ENCODE measurements around the gene CASZ1.

CASZ1 gene

DNA sequence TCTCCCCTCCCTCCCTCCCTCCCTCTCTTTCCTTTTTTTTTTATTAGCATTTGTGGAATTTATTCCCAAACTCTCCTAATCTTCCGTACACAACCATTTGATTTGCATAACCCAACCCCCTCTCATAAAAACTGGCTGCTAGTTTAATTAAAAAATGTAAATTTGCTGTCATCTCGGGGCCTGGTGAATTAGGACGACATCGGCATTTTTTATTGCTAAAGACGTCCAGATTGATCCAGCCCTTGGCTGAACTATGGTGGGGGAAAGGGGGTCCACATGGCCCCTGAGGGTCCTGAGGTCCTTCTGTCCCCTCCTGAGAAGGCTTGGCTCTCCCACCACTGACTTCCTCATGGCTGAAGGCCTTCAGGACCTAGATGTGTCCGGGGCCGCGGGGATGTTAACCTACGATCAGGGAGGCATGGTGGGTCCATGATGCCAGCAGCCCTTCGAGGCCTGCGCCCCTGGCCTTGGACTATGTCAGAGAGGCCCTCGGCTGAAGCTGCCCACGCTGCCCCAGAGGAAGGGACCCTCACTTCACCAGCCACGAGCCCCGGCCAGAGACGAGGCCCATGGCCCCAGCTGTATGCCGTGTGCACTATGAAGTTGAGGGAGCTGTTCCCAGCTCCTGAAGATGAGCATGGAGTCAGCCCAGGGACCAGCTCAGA is 105.2 kb downstream of the CASZ1 start:
- Mint-ChIP-seq H3K27ac (ENCODE audit: low read depth) (no peak overlapping the region), H3K36me3 (ENCODE audit: insufficient read depth) (peaks cover 11% of the 10 kb centered on the region), H3K4me1 (peaks cover 49% of the 10 kb centered on the region), H3K27me3 (no peaks in the 10 kb centered on the region), H3K9me3 (no peaks in the 10 kb centered on the region), H3K4me3 (no peak overlapping the region)
- ATAC-seq (replicated peaks; ENCODE audit: extremely low read depth, poor library complexity, severe bottlenecking) (no peak), DNase-seq (ENCODE audit: low spot score in 2 of 2) (no peak)

DNA sequence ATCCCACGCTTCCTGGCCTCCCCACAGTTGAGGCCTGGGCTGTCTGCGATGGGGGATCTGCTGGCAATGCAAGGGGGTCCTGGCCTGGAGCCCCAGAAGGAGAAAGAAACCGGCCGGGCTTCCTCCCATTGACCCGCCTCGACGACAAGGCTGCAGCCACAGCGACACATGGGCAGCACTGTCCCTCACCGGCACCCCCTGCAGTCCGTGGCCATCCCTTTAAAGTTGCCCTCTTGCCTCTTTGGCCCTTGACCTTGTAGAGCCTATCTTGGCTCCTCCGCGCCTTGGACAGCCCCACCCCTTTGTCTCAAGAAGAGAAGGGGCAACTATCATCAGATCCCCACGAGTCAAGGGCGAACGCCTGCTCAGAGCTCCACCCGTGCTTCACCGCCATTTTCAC is 106.0 kb downstream of the CASZ1 start:
- peaks cover 46% of the 10 kb centered on the region for H3K4me1 Mint-ChIP-seq
- peaks cover 11% of the 10 kb centered on the region for H3K36me3 Mint-ChIP-seq (ENCODE audit: insufficient read depth)
- no peak overlapping the region for H3K27ac Mint-ChIP-seq (ENCODE audit: low read depth)
- no peak overlapping the region for H3K4me3 Mint-ChIP-seq
- DNase-seq (ENCODE audit: low spot score in 2 of 2) (no peak), ATAC-seq (replicated peaks; ENCODE audit: extremely low read depth, poor library complexity, severe bottlenecking) (no peak)
- no peaks in the 10 kb centered on the region for H3K27me3 Mint-ChIP-seq
- no peaks in the 10 kb centered on the region for H3K9me3 Mint-ChIP-seq

DNA sequence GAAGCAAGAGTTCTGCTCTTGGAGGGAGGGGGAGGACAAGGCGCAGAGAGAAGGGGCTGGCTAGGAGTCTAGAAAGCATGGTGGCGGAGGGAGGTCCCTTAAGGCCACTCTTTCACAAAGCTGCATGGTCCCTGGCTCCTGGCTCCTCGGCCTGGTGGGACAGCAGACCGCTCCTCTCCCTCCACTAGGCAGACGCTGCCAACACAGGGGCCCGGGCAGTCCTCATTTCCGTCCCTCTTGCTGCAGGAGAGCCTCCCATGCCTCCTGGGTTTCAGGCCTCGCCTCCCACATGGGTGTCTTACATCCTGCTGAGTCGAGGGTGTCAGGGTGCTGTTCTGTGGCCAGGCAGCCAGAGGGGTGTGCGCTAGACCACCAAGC is 108.0 kb downstream of the CASZ1 start:
- Mint-ChIP-seq H3K27me3 (no peaks in the 10 kb centered on the region), H3K36me3 (ENCODE audit: insufficient read depth) (peaks cover 13% of the 10 kb centered on the region), H3K4me1 (peaks cover 46% of the 10 kb centered on the region), H3K4me3 (no peak overlapping the region), H3K27ac (ENCODE audit: low read depth) (no peak overlapping the region), H3K9me3 (no peaks in the 10 kb centered on the region)
- DNase-seq (ENCODE audit: low spot score in 2 of 2) (no peak), ATAC-seq (replicated peaks; ENCODE audit: extremely low read depth, poor library complexity, severe bottlenecking) (no peak)

DNA sequence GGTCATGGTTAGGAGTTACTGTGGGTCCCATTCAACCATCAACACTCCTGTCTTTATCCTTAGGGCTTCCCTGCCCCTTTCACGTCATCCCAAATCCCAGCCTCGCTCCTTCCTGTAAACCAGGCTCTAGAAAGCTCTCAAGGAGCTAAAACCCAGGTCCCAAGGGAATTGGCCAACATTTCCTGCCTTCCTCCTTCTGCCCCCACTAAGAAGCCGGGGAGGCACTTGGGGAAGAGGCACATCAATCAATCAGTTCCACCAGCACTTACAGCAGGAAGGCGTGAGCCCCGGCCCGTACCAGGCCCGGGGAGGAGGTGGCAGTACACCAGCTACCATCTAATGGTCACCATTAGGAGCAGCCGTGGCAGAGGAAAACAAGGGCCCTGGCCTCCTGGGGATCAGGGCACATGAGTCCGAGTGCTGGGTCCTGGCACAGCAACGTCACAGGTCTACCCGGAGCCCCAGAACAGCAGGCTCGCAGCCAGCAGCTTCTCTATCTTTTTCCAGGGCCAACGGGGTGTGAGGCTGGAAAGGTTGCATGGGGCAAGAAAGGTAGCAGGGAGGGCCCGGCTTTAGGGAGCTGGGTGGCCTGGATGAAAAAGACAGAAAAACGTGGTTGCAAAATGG is 108.6 kb downstream of the CASZ1 start:
- Mint-ChIP-seq H3K36me3 (ENCODE audit: insufficient read depth) (peaks cover 13% of the 10 kb centered on the region), H3K4me3 (no peak overlapping the region), H3K27ac (ENCODE audit: low read depth) (no peak overlapping the region), H3K9me3 (no peaks in the 10 kb centered on the region), H3K27me3 (no peaks in the 10 kb centered on the region), H3K4me1 (peaks cover 46% of the 10 kb centered on the region)
- no peak for DNase-seq (ENCODE audit: low spot score in 2 of 2)
- no peak for ATAC-seq (replicated peaks; ENCODE audit: extremely low read depth, poor library complexity, severe bottlenecking)

DNA sequence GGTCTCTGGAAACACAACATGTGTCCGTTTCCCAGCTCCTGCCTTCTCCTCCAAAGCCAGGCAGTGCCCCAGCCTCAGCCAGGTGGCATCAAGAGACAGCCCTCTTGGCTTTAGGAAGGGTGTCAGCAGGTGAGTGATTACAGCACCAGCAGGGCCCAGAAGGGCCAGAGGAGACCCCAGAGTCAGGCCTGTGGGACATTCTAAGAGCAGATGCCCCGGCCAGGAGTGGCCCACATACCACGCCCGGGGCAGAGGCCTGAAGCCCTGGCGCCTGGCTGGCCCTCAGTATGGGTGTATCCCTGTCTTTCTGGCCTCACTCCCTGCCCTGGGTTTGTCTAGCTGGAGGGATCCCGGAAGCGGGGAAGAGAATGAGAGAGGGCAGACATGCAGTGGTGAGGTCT is 109.2 kb downstream of the CASZ1 start:
- no peak overlapping the region for H3K4me3 Mint-ChIP-seq

DNA sequence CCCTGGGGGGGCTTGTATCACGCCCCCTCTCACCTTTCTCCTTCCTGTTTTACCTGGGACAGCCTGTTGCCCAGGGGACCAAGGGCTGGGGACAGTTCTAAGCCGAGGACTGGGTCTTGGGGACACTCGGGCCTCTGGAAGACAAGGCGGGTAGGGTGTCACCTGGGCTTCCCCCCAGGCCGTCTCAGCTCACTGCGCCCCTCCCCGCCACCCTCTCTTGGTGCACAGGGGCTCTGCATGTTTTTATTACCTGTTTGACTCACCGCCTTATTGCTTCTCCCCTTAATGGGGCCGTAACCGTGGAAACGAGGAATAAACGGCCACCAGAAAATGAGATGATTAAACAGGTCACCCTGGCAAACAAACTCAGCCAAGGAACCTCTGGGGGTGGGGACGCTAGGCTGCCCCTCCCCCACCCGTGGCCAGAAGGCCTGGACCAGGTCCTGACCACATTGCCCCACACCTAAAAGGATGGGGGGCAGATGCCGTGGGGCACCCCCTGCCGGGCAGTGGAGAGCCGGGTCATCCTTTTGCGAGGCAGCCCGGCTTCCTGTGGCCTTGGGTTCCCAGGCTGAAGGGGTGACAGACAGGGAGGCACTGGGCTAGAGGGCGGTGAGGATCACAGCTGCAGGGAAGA is 109.9 kb downstream of the CASZ1 start:
- no peak for DNase-seq (ENCODE audit: low spot score in 2 of 2)
- no peaks in the 10 kb centered on the region for H3K9me3 Mint-ChIP-seq
- peaks cover 52% of the 10 kb centered on the region for H3K4me1 Mint-ChIP-seq
- H3K4me3 Mint-ChIP-seq = no peak overlapping the region
- no peaks in the 10 kb centered on the region for H3K27me3 Mint-ChIP-seq
- peaks cover 12% of the 10 kb centered on the region for H3K36me3 Mint-ChIP-seq (ENCODE audit: insufficient read depth)
- no peak for ATAC-seq (replicated peaks; ENCODE audit: extremely low read depth, poor library complexity, severe bottlenecking)
- peak overlapping the region; percentile 78 for H3K27ac Mint-ChIP-seq (ENCODE audit: low read depth)

More for the DNA sequence above, 109.2 kb downstream of the CASZ1 start:
- peaks cover 12% of the 10 kb centered on the region for H3K36me3 Mint-ChIP-seq (ENCODE audit: insufficient read depth)
- no peak for ATAC-seq (replicated peaks; ENCODE audit: extremely low read depth, poor library complexity, severe bottlenecking)
- no peak for DNase-seq (ENCODE audit: low spot score in 2 of 2)
- no peaks in the 10 kb centered on the region for H3K9me3 Mint-ChIP-seq
- peak overlapping the region; percentile 78 for H3K27ac Mint-ChIP-seq (ENCODE audit: low read depth)
- H3K27me3 Mint-ChIP-seq = no peaks in the 10 kb centered on the region
- peaks cover 46% of the 10 kb centered on the region for H3K4me1 Mint-ChIP-seq

DNA sequence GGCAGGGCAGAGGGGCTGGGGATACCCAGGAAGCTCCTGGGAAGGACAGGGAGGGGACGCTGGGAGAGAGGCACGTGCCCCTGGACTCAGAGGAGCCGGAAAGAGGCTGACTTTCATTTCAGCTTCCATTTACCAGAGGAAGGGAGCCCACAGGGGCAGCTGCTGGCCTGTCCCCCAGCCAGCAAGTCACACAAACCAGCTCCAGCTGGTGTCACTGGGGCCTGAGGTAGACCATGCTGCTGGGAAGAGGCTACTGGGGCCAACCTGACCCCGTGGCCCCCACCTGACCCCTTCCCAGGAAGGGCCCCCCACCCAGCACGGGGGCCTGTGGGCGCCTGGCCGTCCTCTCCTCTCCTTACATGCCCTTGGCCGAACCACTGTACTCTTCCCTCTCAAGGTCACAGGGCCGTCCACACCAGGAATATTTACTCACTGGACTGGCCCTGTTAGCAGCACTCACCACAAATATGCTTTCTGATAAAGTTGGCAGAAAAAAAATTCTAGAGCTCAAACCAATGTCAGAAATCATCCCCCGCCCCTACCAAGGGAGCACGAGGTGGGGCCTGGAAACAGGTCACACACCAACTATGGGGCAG is 110.5 kb downstream of the CASZ1 start:
- DNase-seq (ENCODE audit: low spot score in 2 of 2) (no peak), ATAC-seq (replicated peaks; ENCODE audit: extremely low read depth, poor library complexity, severe bottlenecking) (no peak)
- Mint-ChIP-seq H3K4me1 (peaks cover 58% of the 10 kb centered on the region), H3K36me3 (ENCODE audit: insufficient read depth) (peaks cover 14% of the 10 kb centered on the region), H3K9me3 (no peaks in the 10 kb centered on the region), H3K4me3 (no peak overlapping the region), H3K27me3 (no peaks in the 10 kb centered on the region), H3K27ac (ENCODE audit: low read depth) (no peak overlapping the region)

DNA sequence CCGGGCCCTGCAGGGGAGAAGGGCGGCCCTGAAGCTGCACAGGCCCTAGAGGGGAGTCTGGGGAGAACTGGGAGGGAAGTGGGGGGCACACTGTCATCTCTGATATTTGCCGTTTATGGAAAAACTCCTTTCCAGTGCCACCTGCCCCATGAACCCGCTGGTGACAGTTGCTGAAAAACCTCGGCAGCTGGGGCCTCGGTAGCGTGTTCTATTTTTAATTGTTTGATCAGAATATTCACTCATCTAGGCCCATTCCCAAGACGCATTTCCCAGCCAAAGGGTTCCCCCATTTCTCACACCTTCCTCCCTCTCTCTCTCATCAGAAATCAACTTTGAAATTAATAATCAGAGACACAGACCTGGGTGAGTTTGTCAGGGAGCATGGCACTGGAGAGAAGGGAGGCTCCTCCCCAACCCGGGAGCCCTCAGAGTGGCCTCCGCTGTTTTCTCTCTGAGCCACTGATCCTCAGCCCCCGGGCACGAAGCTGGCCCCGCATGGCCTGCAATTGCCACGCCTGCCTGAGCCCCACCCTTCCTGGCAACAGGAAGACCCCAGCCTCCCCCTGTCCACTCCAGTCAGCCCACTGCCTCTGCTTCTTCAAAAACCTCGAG is 111.1 kb downstream of the CASZ1 start:
- peaks cover 60% of the 10 kb centered on the region for H3K4me1 Mint-ChIP-seq
- H3K4me3 Mint-ChIP-seq = no peak overlapping the region
- no peaks in the 10 kb centered on the region for H3K9me3 Mint-ChIP-seq
- DNase-seq (ENCODE audit: low spot score in 2 of 2) = no peak
- peaks cover 16% of the 10 kb centered on the region for H3K36me3 Mint-ChIP-seq (ENCODE audit: insufficient read depth)
- ATAC-seq (replicated peaks; ENCODE audit: extremely low read depth, poor library complexity, severe bottlenecking) = no peak
- no peak overlapping the region for H3K27ac Mint-ChIP-seq (ENCODE audit: low read depth)
- H3K27me3 Mint-ChIP-seq = no peaks in the 10 kb centered on the region

DNA sequence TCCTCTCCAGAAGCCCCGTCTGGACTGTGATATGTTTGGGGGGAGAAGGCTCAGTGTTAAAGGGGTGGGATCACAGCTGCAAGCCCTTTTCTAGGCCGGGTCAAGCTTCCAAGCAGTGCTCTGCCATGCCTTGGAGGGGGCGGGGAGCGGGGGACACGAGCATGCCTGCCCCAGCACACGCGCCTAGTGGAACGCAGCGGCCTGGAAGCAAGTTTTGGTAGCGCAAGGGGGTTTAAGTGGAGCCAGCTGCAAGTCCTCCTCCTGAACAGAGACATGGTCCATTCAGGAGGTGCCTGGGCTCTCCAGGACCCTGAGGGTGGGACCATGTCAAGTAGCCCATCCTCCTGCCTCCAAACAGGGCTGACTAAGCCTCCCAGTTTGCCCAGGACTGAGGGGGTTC is 112.2 kb downstream of the CASZ1 start:
- no peaks in the 10 kb centered on the region for H3K27me3 Mint-ChIP-seq
- peaks cover 62% of the 10 kb centered on the region for H3K4me1 Mint-ChIP-seq
- no peak overlapping the region for H3K27ac Mint-ChIP-seq (ENCODE audit: low read depth)
- ATAC-seq (replicated peaks; ENCODE audit: extremely low read depth, poor library complexity, severe bottlenecking) (no peak), DNase-seq (ENCODE audit: low spot score in 2 of 2) (no peak)
- no peak overlapping the region for H3K4me3 Mint-ChIP-seq
- peaks cover 17% of the 10 kb centered on the region for H3K36me3 Mint-ChIP-seq (ENCODE audit: insufficient read depth)
- no peaks in the 10 kb centered on the region for H3K9me3 Mint-ChIP-seq

DNA sequence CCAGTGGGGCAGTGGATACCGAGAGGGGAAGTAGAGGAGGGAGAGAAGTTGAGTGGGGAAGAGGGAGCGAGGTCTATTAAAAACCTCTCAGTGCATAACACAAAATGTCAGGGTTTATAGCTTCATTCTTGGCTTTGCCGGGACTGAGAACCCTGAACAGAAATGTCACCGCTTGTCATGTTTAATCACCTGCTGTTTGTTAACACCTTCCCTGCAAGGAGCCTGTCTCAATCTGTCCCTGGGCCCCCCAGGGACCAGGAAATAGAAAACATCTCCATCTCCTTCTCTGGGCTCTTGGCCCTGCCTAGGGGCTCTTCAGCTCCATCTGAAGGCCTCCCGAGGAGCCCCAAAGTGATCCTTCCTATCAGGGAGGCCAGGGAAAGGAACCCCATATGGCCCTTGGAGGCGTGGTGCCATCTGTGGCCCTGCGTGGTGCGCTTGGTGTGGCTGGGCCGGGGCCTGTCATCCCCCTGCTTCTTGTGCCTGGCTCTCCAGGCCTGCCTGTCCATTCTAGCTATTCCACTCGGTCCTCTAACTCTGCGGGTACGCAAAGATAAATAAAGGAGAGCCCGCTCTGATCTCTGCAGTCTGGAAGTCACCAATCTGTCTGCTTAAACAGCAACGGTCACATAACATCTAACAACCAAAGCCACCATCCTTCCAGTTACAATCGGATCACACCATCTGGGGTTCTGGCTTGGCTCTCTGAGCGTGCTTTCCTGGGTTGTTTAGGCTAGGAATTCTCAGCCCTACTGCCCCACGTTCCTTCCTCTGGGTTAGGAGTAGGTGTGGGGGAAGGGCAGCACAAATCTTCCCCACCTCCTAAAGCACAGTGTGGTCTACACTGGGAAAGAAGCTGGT is 113.8 kb downstream of the CASZ1 start:
- ATAC-seq (replicated peaks; ENCODE audit: extremely low read depth, poor library complexity, severe bottlenecking) (no peak), DNase-seq (ENCODE audit: low spot score in 2 of 2) (no peak)
- H3K36me3 Mint-ChIP-seq (ENCODE audit: insufficient read depth) = peaks cover 24% of the 10 kb centered on the region
- no peak overlapping the region for H3K4me3 Mint-ChIP-seq
- H3K27me3 Mint-ChIP-seq = no peaks in the 10 kb centered on the region
- H3K27ac Mint-ChIP-seq (ENCODE audit: low read depth) = peak overlapping the region; percentile 39
- no peaks in the 10 kb centered on the region for H3K9me3 Mint-ChIP-seq
- H3K4me1 Mint-ChIP-seq = peaks cover 49% of the 10 kb centered on the region

DNA sequence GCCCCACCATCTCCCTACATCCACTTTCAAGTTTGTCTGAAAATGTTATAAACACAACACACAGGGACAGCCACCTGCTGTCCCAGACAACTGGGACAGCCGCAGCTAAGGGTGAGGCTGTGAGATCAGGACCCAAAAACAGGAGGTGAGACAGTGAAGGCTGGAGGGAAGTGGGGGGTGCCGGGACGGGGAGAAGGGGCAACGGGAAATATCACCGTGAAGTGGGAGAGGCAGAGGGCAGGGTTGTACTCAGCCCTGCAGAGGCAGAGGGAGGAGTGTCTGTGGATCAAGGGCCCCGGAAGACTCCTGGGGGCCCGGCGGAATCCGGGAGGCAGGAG is 114.4 kb downstream of the CASZ1 start:
- Mint-ChIP-seq H3K27ac (ENCODE audit: low read depth) (peak overlapping the region; percentile 39), H3K4me1 (peaks cover 45% of the 10 kb centered on the region), H3K27me3 (no peaks in the 10 kb centered on the region), H3K36me3 (ENCODE audit: insufficient read depth) (peaks cover 26% of the 10 kb centered on the region), H3K9me3 (no peaks in the 10 kb centered on the region), H3K4me3 (no peak overlapping the region)
- no peak for DNase-seq (ENCODE audit: low spot score in 2 of 2)
- ATAC-seq (replicated peaks; ENCODE audit: extremely low read depth, poor library complexity, severe bottlenecking) = no peak
